ENCODE results near the gene KIF22. TPM values are rescaled to one million over a fixed set of nuclear protein-coding genes. Genes with fewer than 3 reads are reported as not detected.

Gene KIF22
- polyA plus RNA-seq, 3 donors = 22.0 to 46.2 (median 28.9) TPM

- no peak for DNase-seq
- Histone ChIP-seq H4K20me1 (ENCODE audit: insufficient read depth, low read length) (no peaks in the 10 kb centered on the region), H3K79me2 (ENCODE audit: insufficient read depth, low read length) (no peaks in the 10 kb centered on the region), H3K4me2 (replicated peaks; ENCODE audit: extremely low read depth, low read length, poor library complexity, severe bottlenecking) (no peak overlapping the region), H3K9me3 (replicated peaks in 1 of 2; ENCODE audit: control insufficient read depth in 1 of 2, insufficient read depth in 1 of 2, low read length in 2 of 2) (no peaks in the 10 kb centered on the region), H3K4me3 (replicated peaks in 1 of 3; ENCODE audit: low read depth in 2 of 3, low read length in 3 of 3) (no peak overlapping the region), H2AFZ (ENCODE audit: insufficient read depth, low read depth, low read length, poor library complexity, severe bottlenecking) (no peak overlapping the region), H3K4me1 (ENCODE audit: control insufficient read depth in 1 of 2, insufficient read depth in 2 of 2, low read length in 2 of 2) (peaks cover 25 to 27% of the 10 kb centered on the region in 2 donors), H3K9ac (ENCODE audit: insufficient read depth, low read length, poor library complexity, severe bottlenecking) (no peak overlapping the region), H3K27ac (ENCODE audit: low read depth in 1 of 2, low read length in 2 of 2) (no peak overlapping the region), H3K36me3 (replicated peaks in 1 of 2; ENCODE audit: control insufficient read depth in 1 of 2, insufficient read depth in 2 of 2, low read length in 2 of 2) (no peaks in the 10 kb centered on the region), H3K27me3 (ENCODE audit: control insufficient read depth in 2 of 2, insufficient read depth in 2 of 2, low read length in 2 of 2) (no peaks in the 10 kb centered on the region)
- H3K36me3 Mint-ChIP-seq = no peaks in the 10 kb centered on the region
- peaks cover 31% of the 10 kb centered on the region for H3K4me1 Mint-ChIP-seq
- 100% methylated on average over 3 of the region's 5 CpGs for WGBS (ENCODE audit: insufficient coverage)
- peaks cover 0 to 8% (median 4%) of the 10 kb centered on the region in 3 donors for H3K27me3 Mint-ChIP-seq (ENCODE audit: low read depth in 3 of 3)
- peaks cover 0 to 2% (median 0%) of the 10 kb centered on the region in 7 donors for H3K9me3 Mint-ChIP-seq
- H3K4me3 Mint-ChIP-seq = no peak overlapping the region
- H3K27ac Mint-ChIP-seq = peak overlapping the region in 3 of 7 donors; percentile 7 to 58 (median 44)
- no peak for TF ChIP-seq CTCF (IDR thresholded peaks at IDR 0.05)
- intact Hi-C loops (cut with micrococcal nuclease) = no loop called here
Measured at GRCh38 chr16:29774730-29775129, 15.8 kb upstream of the KIF22 start.

- no peak overlapping the region for H3K4me3 ChIP-seq (replicated peaks in 1 of 3; ENCODE audit: low read depth in 2 of 3, low read length in 3 of 3)
- no peak for TF ChIP-seq CTCF (IDR thresholded peaks at IDR 0.05)
- Mint-ChIP-seq H3K4me3 (no peak overlapping the region), H3K27me3 (ENCODE audit: low read depth in 3 of 3) (peaks cover 0 to 8% (median 4%) of the 10 kb centered on the region in 3 donors), H3K9me3 (peaks cover 0 to 2% (median 0%) of the 10 kb centered on the region in 7 donors), H3K27ac (peak overlapping the region in 1 of 7 donors; percentile 48), H3K36me3 (no peaks in the 10 kb centered on the region), H3K4me1 (peaks cover 24% of the 10 kb centered on the region)
- no peaks in the 10 kb centered on the region for H3K27me3 ChIP-seq (ENCODE audit: control insufficient read depth in 2 of 2, insufficient read depth in 2 of 2, low read length in 2 of 2)
- intact Hi-C loops (cut with micrococcal nuclease) = no loop called here
- no peak overlapping the region for H3K27ac ChIP-seq (ENCODE audit: low read depth in 1 of 2, low read length in 2 of 2)
- no peaks in the 10 kb centered on the region for H4K20me1 ChIP-seq (ENCODE audit: insufficient read depth, low read length)
- 100% methylated on average over 1 of the region's 4 CpGs for WGBS (ENCODE audit: insufficient coverage)
- H3K9ac ChIP-seq (ENCODE audit: insufficient read depth, low read length, poor library complexity, severe bottlenecking) = no peak overlapping the region
- no peak overlapping the region for H2AFZ ChIP-seq (ENCODE audit: insufficient read depth, low read depth, low read length, poor library complexity, severe bottlenecking)
- H3K36me3 ChIP-seq (replicated peaks in 1 of 2; ENCODE audit: control insufficient read depth in 1 of 2, insufficient read depth in 2 of 2, low read length in 2 of 2) = no peaks in the 10 kb centered on the region
- H3K79me2 ChIP-seq (ENCODE audit: insufficient read depth, low read length) = no peaks in the 10 kb centered on the region
- H3K4me2 ChIP-seq (replicated peaks; ENCODE audit: extremely low read depth, low read length, poor library complexity, severe bottlenecking) = no peak overlapping the region
- DNase-seq = no peak
- no peaks in the 10 kb centered on the region for H3K9me3 ChIP-seq (replicated peaks in 1 of 2; ENCODE audit: control insufficient read depth in 1 of 2, insufficient read depth in 1 of 2, low read length in 2 of 2)
- peaks cover 20% of the 10 kb centered on the region in 2 donors for H3K4me1 ChIP-seq (ENCODE audit: control insufficient read depth in 1 of 2, insufficient read depth in 2 of 2, low read length in 2 of 2)
Measured at GRCh38 chr16:29775742-29776408, 14.7 kb upstream of the KIF22 start.
